HUES64 (cell line): Measurements from ENCODE around the gene GOT1.
A peak's percentile ranks its signal among the peaks of the same experiment; 100 is the strongest.

Source experiments
- H3K27ac ChIP-seq: 2 replicates; pipeline ENCODE4 v1.7.0; 2013; ENCODE audit warnings: low read depth, low read length, inconsistent platforms
- H3K27me3 ChIP-seq: 2 replicates; pipeline ENCODE4 v1.6.1; 2013; ENCODE audit warnings: mild to moderate bottlenecking, low read length; ENCODE audit not compliant: insufficient read depth
- H3K36me3 ChIP-seq: 2 replicates; pipeline ENCODE4 v1.6.1; 2013; ENCODE audit warnings: mild to moderate bottlenecking, low read length; ENCODE audit not compliant: insufficient read depth
- H3K4me1 ChIP-seq: 2 replicates; pipeline ENCODE4 v1.6.1; 2013; ENCODE audit warnings: mild to moderate bottlenecking, low read length, moderate library complexity; ENCODE audit not compliant: insufficient read depth
- H3K4me3 ChIP-seq: 2 replicates; pipeline ENCODE4 v1.5.1; 2013; ENCODE audit warnings: mild to moderate bottlenecking, low read length, moderate library complexity
- H3K9ac ChIP-seq: 2 replicates; pipeline ENCODE4 v1.6.1; 2013; ENCODE audit warnings: mild to moderate bottlenecking, low read depth, low read length
- H3K9me3 ChIP-seq: 2 replicates; pipeline ENCODE4 v1.6.1; 2013; ENCODE audit warnings: low read depth, low read length; ENCODE audit not compliant: insufficient read depth
- WGBS: fragments of 150-250, 120-280 bp; methylation state at CpG from one replicate; pipeline ENCODE4 v1.1.7; 2013; ENCODE audit warnings: missing lambda C conversion rate; 5-methylcytosine and 5-hydroxymethylcytosine counted together

GOT1 gene

GRCh38 chr10:99432881-99433280 lies 2.5 kb upstream of the GOT1 start:
- Histone ChIP-seq H3K36me3 (no peaks in the 10 kb centered on the region), H3K4me3 (no peak overlapping the region), H3K27me3 (no peaks in the 10 kb centered on the region), H3K27ac (no peak overlapping the region), H3K9me3 (no peaks in the 10 kb centered on the region), H3K9ac (no peak overlapping the region), H3K4me1 (peaks cover 8% of the 10 kb centered on the region; the same call in 1 of the 2 replicates)
- 96% methylated on average over 6 of the region's 6 CpGs for WGBS

GRCh38 chr10:99432047-99432446 lies 1.6 kb upstream of the GOT1 start:
- 98% methylated on average over 3 of the region's 4 CpGs for WGBS
- Histone ChIP-seq H3K36me3 (no peaks in the 10 kb centered on the region), H3K4me1 (peaks cover 8% of the 10 kb centered on the region; the same call in 1 of the 2 replicates), H3K4me3 (peak overlapping the region; percentile 85; the same call in 1 of the 2 replicates), H3K27ac (no peak overlapping the region), H3K27me3 (no peaks in the 10 kb centered on the region), H3K9me3 (no peaks in the 10 kb centered on the region), H3K9ac (no peak overlapping the region)

- peak overlapping the region; percentile 85 for H3K4me3 ChIP-seq
- H3K4me1 ChIP-seq = peaks cover 8% of the 10 kb centered on the region; the same call in 1 of the 2 replicates
- H3K9ac ChIP-seq = peak overlapping the region; percentile 80
- H3K36me3 ChIP-seq = no peaks in the 10 kb centered on the region
- H3K9me3 ChIP-seq = no peaks in the 10 kb centered on the region
- H3K27me3 ChIP-seq = no peaks in the 10 kb centered on the region
- WGBS = 6% methylated on average over 20 of the region's 20 CpGs
- H3K27ac ChIP-seq = peak overlapping the region; percentile 62; the same call in 1 of the 2 replicates
These were observed 851 bp upstream of the GOT1 start for GRCh38 chr10:99431190-99431760.

- H3K9ac ChIP-seq = peak overlapping the region; percentile 82
- H3K9me3 ChIP-seq = no peaks in the 10 kb centered on the region
- H3K4me1 ChIP-seq = peaks cover 8% of the 10 kb centered on the region; the same call in 1 of the 2 replicates
- peak overlapping the region; percentile 74 for H3K27ac ChIP-seq
- peak overlapping the region; percentile 85 for H3K4me3 ChIP-seq
- H3K27me3 ChIP-seq = no peaks in the 10 kb centered on the region
- H3K36me3 ChIP-seq = no peaks in the 10 kb centered on the region; the same call in 1 of the 2 replicates
- WGBS = 4% methylated on average over 14 of the region's 14 CpGs
These were observed 341 bp downstream of the GOT1 start for GRCh38 chr10:99430116-99430450.

- peak overlapping the region; percentile 85 for H3K4me3 ChIP-seq
- 27% methylated on average over 6 of the region's 6 CpGs for WGBS
- H3K27ac ChIP-seq = no peak overlapping the region
- H3K4me1 ChIP-seq = peaks cover 8% of the 10 kb centered on the region; the same call in 1 of the 2 replicates
- H3K27me3 ChIP-seq = no peaks in the 10 kb centered on the region
- no peaks in the 10 kb centered on the region for H3K9me3 ChIP-seq
- H3K9ac ChIP-seq = peak overlapping the region; percentile 82
- H3K36me3 ChIP-seq = no peaks in the 10 kb centered on the region; the same call in 1 of the 2 replicates
These were observed 818 bp downstream of the GOT1 start for GRCh38 chr10:99429517-99430095.

GRCh38 chr10:99427566-99428190 lies 2.7 kb downstream of the GOT1 start:
- WGBS = 94% methylated on average over 4 of the region's 4 CpGs
- H3K36me3 ChIP-seq = no peaks in the 10 kb centered on the region; the same call in 1 of the 2 replicates
- peaks cover 8% of the 10 kb centered on the region; the same call in 1 of the 2 replicates for H3K4me1 ChIP-seq
- no peak overlapping the region for H3K9ac ChIP-seq
- no peak overlapping the region for H3K4me3 ChIP-seq
- no peak overlapping the region for H3K27ac ChIP-seq
- H3K9me3 ChIP-seq = no peaks in the 10 kb centered on the region
- H3K27me3 ChIP-seq = no peaks in the 10 kb centered on the region

- WGBS = 98% methylated on average over 2 of the region's 3 CpGs
- H3K9ac ChIP-seq = no peak overlapping the region
- H3K27me3 ChIP-seq = no peaks in the 10 kb centered on the region
- H3K4me1 ChIP-seq = peaks cover 7% of the 10 kb centered on the region; the same call in 1 of the 2 replicates
- H3K36me3 ChIP-seq = no peaks in the 10 kb centered on the region; the same call in 1 of the 2 replicates
- H3K9me3 ChIP-seq = no peaks in the 10 kb centered on the region
- H3K4me3 ChIP-seq = no peak overlapping the region
- H3K27ac ChIP-seq = no peak overlapping the region
These were observed 3.7 kb downstream of the GOT1 start for GRCh38 chr10:99426689-99427088.

- Histone ChIP-seq H3K27ac (no peak overlapping the region), H3K9me3 (no peaks in the 10 kb centered on the region), H3K4me1 (peaks cover 4% of the 10 kb centered on the region; the same call in 1 of the 2 replicates), H3K27me3 (no peaks in the 10 kb centered on the region), H3K36me3 (peaks cover 7% of the 10 kb centered on the region), H3K9ac (no peak overlapping the region), H3K4me3 (no peak overlapping the region)
- WGBS = 94% methylated on average over 1 of the region's 1 CpG
These were observed 5.2 kb downstream of the GOT1 start for GRCh38 chr10:99425204-99425603.

GRCh38 chr10:99424656-99425055 lies 5.8 kb downstream of the GOT1 start:
- H3K27me3 ChIP-seq = no peaks in the 10 kb centered on the region
- 80% methylated on average over 1 of the region's 1 CpG for WGBS
- H3K9ac ChIP-seq = no peak overlapping the region
- H3K9me3 ChIP-seq = no peaks in the 10 kb centered on the region
- H3K4me3 ChIP-seq = no peak overlapping the region
- H3K36me3 ChIP-seq = peaks cover 12% of the 10 kb centered on the region
- no peak overlapping the region for H3K27ac ChIP-seq
- H3K4me1 ChIP-seq = peaks cover 4% of the 10 kb centered on the region; the same call in 1 of the 2 replicates

GRCh38 chr10:99422529-99423096 lies 7.8 kb downstream of the GOT1 start:
- Histone ChIP-seq H3K4me3 (no peak overlapping the region), H3K27ac (no peak overlapping the region), H3K9me3 (no peaks in the 10 kb centered on the region), H3K27me3 (no peaks in the 10 kb centered on the region), H3K36me3 (peaks cover 25% of the 10 kb centered on the region), H3K9ac (no peak overlapping the region), H3K4me1 (no peaks in the 10 kb centered on the region)
- WGBS = 92% methylated on average over 5 of the region's 5 CpGs

GRCh38 chr10:99421233-99421739 lies 9.1 kb downstream of the GOT1 start:
- Histone ChIP-seq H3K27me3 (no peaks in the 10 kb centered on the region), H3K4me1 (no peaks in the 10 kb centered on the region), H3K36me3 (peaks cover 25% of the 10 kb centered on the region), H3K9me3 (no peaks in the 10 kb centered on the region), H3K27ac (no peak overlapping the region), H3K9ac (no peak overlapping the region), H3K4me3 (no peak overlapping the region)
- 92% methylated on average over 3 of the region's 3 CpGs for WGBS
